A549 (cell line): ENCODE measurements around the gene KAT7.
"Not testable (repeated sequence)": the region's sequence is repeated elsewhere in the genome, so short reads cannot be mapped to it uniquely, and the experiment has no call there.

Experiments used
- BHLHE40 ChIP-seq: IDR thresholded peaks from 2 replicates; pipeline ENCODE4 v1.6.1; 2012; ENCODE audit warnings: low read depth, low read length, inconsistent platforms
- CEBPB ChIP-seq, 2 experiments: fragments of >200 bp in 1 of 2; sonication (Bioruptor Twin) in 1 of 2; formaldehyde crosslinking in 1 of 2; IDR thresholded peaks; 2 replicates each; pipeline ENCODE4 v1.6.1; 2012 to 2016
- JUN ChIP-seq, 2 experiments: fragments of >200 bp; sonication (Bioruptor Twin); formaldehyde crosslinking; IDR thresholded peaks; 2 replicates in 1 of 2; 3 replicates in 1 of 2; pipeline ENCODE4 v1.6.1; 2016 to 2017
- JUNB ChIP-seq: fragments of >200 bp; sonication (Bioruptor Twin); formaldehyde crosslinking; IDR thresholded peaks from 2 replicates; pipeline ENCODE4 v1.6.1; 2016
- MAZ ChIP-seq: fragments of 150-350 bp; IDR thresholded peaks from 2 replicates; pipeline ENCODE4 v1.6.1; 2014; ENCODE audit warnings: antibody characterized with exemption, low read depth, low read length, borderline replicate concordance
- RARB ChIP-seq: fragments of 250-450 bp; sonication (Bioruptor Pico); IDR thresholded peaks from 2 replicates; pipeline ENCODE4 v1.8.0; 2021; ENCODE audit warnings: mild to moderate bottlenecking, moderate library complexity
- SMC3 ChIP-seq: fragments of >200 bp; sonication (Bioruptor Twin); formaldehyde crosslinking; IDR thresholded peaks from 3 replicates; pipeline ENCODE4 v1.6.1; 2018; ENCODE audit warnings: inconsistent platforms
- TF ChIP-seq, protein P1 (sequence below): fragments of >200 bp; sonication (Bioruptor Twin); formaldehyde crosslinking; IDR thresholded peaks from 3 replicates; pipeline ENCODE4 v1.5.1; 2016

DNA sequence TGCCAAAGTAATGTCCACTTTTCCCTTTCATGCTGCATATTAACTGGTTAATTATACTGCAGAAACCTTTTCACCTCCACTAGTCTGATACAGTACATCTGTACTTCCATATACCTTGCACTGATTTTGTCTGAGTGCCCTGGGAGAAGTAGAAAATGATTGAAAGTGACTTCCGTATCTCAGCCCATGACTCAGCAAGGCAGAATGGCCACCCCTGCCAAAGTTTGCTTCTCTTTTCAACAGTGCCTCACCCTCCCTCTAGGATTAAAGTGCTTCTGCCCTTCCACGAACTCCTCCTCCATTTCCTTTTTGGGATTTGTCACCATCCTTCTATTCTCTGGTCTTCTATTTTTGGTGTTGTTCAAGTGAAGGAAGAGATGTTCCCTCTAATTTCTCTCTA lies 39.8 kb downstream of the KAT7 start:
- TF ChIP-seq, protein P1, sequence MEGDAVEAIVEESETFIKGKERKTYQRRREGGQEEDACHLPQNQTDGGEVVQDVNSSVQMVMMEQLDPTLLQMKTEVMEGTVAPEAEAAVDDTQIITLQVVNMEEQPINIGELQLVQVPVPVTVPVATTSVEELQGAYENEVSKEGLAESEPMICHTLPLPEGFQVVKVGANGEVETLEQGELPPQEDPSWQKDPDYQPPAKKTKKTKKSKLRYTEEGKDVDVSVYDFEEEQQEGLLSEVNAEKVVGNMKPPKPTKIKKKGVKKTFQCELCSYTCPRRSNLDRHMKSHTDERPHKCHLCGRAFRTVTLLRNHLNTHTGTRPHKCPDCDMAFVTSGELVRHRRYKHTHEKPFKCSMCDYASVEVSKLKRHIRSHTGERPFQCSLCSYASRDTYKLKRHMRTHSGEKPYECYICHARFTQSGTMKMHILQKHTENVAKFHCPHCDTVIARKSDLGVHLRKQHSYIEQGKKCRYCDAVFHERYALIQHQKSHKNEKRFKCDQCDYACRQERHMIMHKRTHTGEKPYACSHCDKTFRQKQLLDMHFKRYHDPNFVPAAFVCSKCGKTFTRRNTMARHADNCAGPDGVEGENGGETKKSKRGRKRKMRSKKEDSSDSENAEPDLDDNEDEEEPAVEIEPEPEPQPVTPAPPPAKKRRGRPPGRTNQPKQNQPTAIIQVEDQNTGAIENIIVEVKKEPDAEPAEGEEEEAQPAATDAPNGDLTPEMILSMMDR, result not testable (repeated sequence)
- not testable (repeated sequence) for TF ChIP-seq JUN (IDR thresholded peaks at IDR 0.05); JUNB; CEBPB (IDR thresholded peaks at IDR 0.05); RARB (CRISPR knock-in tag); BHLHE40; SMC3; MAZ
